T-cell (primary cell): ENCODE measurements around the gene U2AF1. TPM values are rescaled to one million over a fixed set of nuclear protein-coding genes. Genes with fewer than 3 reads are reported as not detected.
"Not testable (repeated sequence)": the region's sequence is repeated elsewhere in the genome, so short reads cannot be mapped to it uniquely, and the experiment has no call there.

Source experiments
- ATAC-seq, 4 experiments: fragments of 200-7000 bp in 3 of 4; fragments of 150-1000 bp in 1 of 4; cut with Tn5 transposase; replicated peaks in 1 of 4; 1 replicate in 3 of 4; 2 replicates in 1 of 4; pipeline ENCODE4 v1.10.0; 2021; ENCODE audit warnings: moderate library complexity in 3 of 4, mild to moderate bottlenecking in 2 of 4, moderate number of reproducible peaks in 1 of 4
- CTCF ChIA-PET, 2 donors: fragments of 300-600 bp; sonication (Branson Sonifier 250); formaldehyde crosslinking; loops; one replicate each; lab custom pipeline; 2022; ENCODE audit warnings: antibody characterized with exemption in 2 of 2; lab: Charles Lee
- POLR2A ChIA-PET, 2 donors: fragments of 300-600 bp; sonication (Branson Sonifier 250); formaldehyde crosslinking; loops; one replicate each; lab custom pipeline; 2022; ENCODE audit warnings: antibody characterized with exemption in 2 of 2; lab: Charles Lee
- DNase-seq, 35 experiments: peaks; one replicate each; pipeline versions ENCODE4 v3.0.0 to v3.0.0-alpha.2; 2013 to 2023
- H3K27ac ChIP-seq: one replicate; pipeline ENCODE4 v1.5.1; 2013; ENCODE audit warnings: low read length
- H3K27me3 ChIP-seq, 2 experiments: replicated peaks in 1 of 2; 1 replicate in 1 of 2; 2 replicates in 1 of 2; pipeline versions ENCODE4 v1.6.1 to v1.7.0; 2013; ENCODE audit warnings: low read length in 1 of 2, mixed read lengths in 1 of 2; ENCODE audit not compliant: control insufficient read depth in 2 of 2, insufficient read depth in 2 of 2; ENCODE audit errors: extremely low read depth in 1 of 2
- H3K36me3 ChIP-seq, 2 donors: 1 replicate in 1 of 2; 2 replicates in 1 of 2; pipeline versions ENCODE4 v1.6.1 to v1.7.0; 2013; ENCODE audit warnings: low read length in 1 of 2; ENCODE audit not compliant: control insufficient read depth in 2 of 2, insufficient read depth in 1 of 2; ENCODE audit errors: extremely low read depth in 1 of 2
- H3K4me1 ChIP-seq, 2 experiments: 1 replicate in 1 of 2; 2 replicates in 1 of 2; pipeline versions ENCODE4 v1.6.1 to v1.7.0; 2013; ENCODE audit warnings: low read length in 2 of 2, mixed read lengths in 1 of 2; ENCODE audit not compliant: insufficient read depth in 2 of 2, control insufficient read depth in 1 of 2; ENCODE audit errors: extremely low read depth in 1 of 2
- H3K4me3 ChIP-seq, 2 donors: 1 replicate in 1 of 2; 2 replicates in 1 of 2; pipeline versions ENCODE4 v1.5.1 to v1.7.0; 2013; ENCODE audit warnings: mild to moderate bottlenecking in 2 of 2, low read length in 1 of 2, moderate library complexity in 1 of 2; ENCODE audit not compliant: control insufficient read depth in 1 of 2; ENCODE audit errors: extremely low read depth in 1 of 2
- H3K9me3 ChIP-seq: 2 replicates; pipeline ENCODE4 v1.7.0; 2013
- H3K27ac Mint-ChIP-seq, 2 donors: one replicate each; pipeline ENCODE4 v1.8.0; 2020 to 2021; ENCODE audit warnings: mild to moderate bottlenecking in 2 of 2, mixed read lengths in 2 of 2
- H3K27me3 Mint-ChIP-seq, 2 donors: one replicate each; pipeline ENCODE4 v1.8.0; 2021 to 2022; ENCODE audit warnings: mixed read lengths in 2 of 2
- H3K36me3 Mint-ChIP-seq: one replicate; pipeline ENCODE4 v1.8.0; 2021; ENCODE audit warnings: mixed read lengths
- H3K4me1 Mint-ChIP-seq, 3 donors: one replicate each; pipeline ENCODE4 v1.8.0; 2020 to 2022; ENCODE audit warnings: mixed read lengths in 3 of 3, mild to moderate bottlenecking in 1 of 3
- H3K4me3 Mint-ChIP-seq, 3 donors: one replicate each; pipeline ENCODE4 v1.8.0; 2020 to 2022; ENCODE audit warnings: mild to moderate bottlenecking in 3 of 3, mixed read lengths in 3 of 3, moderate library complexity in 3 of 3
- H3K9me3 Mint-ChIP-seq, 3 donors: one replicate each; pipeline ENCODE4 v1.8.0; 2020 to 2022; ENCODE audit warnings: mixed read lengths in 3 of 3
- WGBS: methylation state at CpG from one replicate; pipeline ENCODE4 v1.1.5; 2013; ENCODE audit warnings: missing lambda C conversion rate; ENCODE audit not compliant: insufficient coverage; 5-methylcytosine and 5-hydroxymethylcytosine counted together
- total RNA-seq, 35 experiments: library from RNA in 6 of 35; stranded (reverse) in 6 of 35; fragments of 120-200 nt in 1 of 35; gene quantifications; one replicate each; pipeline versions ENCODE4 v1.2.1 to v1.2.4 and lab custom pipeline; 2013 to 2026

Gene U2AF1, protein sequence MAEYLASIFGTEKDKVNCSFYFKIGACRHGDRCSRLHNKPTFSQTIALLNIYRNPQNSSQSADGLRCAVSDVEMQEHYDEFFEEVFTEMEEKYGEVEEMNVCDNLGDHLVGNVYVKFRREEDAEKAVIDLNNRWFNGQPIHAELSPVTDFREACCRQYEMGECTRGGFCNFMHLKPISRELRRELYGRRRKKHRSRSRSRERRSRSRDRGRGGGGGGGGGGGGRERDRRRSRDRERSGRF
- total RNA-seq = 100 to 1,000 TPM in 2 of 5 donors, 10 to 100 TPM in 3; 15.5 to 239 (median 73.0) TPM
- total RNA-seq (2013) = 99.0 TPM
- total RNA-seq (lab: John Stamatoyannopoulos, UW) = 3.0 to 25.5 (median 8.7) reads per million in 29 experiments

DNA sequence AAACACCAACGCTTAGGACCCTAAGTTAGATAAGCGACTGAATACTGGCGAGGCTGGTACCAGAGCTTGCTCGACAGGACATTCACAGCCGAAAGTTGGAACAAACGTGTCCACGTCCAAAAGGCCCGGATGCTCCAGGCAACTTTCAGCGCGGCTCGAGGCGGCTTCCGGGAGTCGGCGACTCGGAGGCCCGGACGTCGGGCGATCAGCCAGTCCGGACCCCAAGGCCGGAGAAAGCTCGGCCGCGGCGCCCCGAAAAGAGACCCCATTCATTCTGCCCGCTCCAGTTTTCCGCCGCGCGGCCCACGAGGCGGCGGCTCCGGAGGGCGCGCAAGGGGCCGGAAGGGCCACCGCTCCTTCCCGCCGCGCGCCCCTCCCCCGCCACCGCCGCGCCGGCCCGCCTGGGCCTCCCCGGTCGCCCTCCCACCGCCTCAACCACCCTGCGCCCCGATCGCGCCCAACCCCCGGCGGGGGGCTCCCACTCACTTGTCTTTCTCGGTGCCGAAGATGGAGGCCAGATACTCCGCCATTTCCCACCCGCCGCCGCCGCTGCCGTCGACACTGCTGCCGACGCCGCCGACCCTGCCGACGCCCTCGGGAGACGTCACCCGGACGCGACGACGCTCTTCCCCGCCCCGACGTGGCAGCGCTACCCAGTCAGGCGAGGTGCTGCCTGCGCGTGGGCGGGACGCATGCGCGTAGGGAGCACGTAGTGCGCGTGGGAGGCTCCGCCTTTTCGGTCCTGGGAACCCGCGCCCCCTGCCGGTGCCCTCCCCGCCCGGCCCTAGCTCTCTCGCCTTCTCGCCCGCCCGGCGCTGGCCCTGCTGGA lies at the start of gene U2AF1:
U2AF1 (minus strand) TSS at position 606 of the 829 bp plus-strand sequence; CDS start at position 530, 76 bp downstream.
- H3K9me3 Mint-ChIP-seq, CTCF ChIA-PET, H3K4me1 Mint-ChIP-seq, POLR2A ChIA-PET, H3K36me3 Mint-ChIP-seq, H3K27ac Mint-ChIP-seq, H3K4me1 ChIP-seq, H3K9me3 ChIP-seq, H3K36me3 ChIP-seq, H3K27me3 ChIP-seq, H3K27me3 Mint-ChIP-seq: not testable (repeated sequence)
- ATAC-seq = peak; percentile 93 to 96 (median 94)
- H3K4me3 Mint-ChIP-seq = peak within 1 kb of the TSS in 1 of 3 donors; percentile 37
- H3K27ac ChIP-seq = peak within 1 kb of the TSS; percentile 70
- DNase-seq = peak in 23 of 35 experiments; percentile 47 to 83 (median 67)
- H3K4me3 ChIP-seq = peak within 1 kb of the TSS; percentile 47 to 59
- WGBS = 0% methylated on average over 3 of the region's 107 CpGs

DNA sequence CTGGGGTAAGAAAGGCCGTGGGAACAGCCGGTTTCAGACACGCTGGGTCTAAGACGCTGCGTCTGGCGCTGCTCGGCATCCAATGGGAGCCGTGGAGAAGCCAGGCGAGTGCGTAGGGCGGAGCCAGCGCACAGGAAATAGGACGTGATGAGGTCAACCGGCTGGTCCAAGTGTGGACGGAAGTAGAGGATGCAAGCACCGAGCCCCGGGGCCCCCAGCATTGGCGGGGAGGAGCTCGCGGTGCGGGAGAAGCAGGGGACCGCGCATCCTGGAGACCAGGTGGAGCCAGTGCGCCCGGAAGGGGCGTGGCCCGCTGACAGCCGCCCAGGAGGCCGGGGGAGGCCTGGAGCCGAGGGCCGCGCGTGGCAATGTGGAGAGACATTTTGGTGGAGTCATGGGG lies 46.2 kb upstream of the U2AF1 start:
- H3K27me3 ChIP-seq, H3K9me3 Mint-ChIP-seq, POLR2A ChIA-PET, H3K36me3 Mint-ChIP-seq, H3K27ac ChIP-seq, H3K36me3 ChIP-seq, H3K4me1 ChIP-seq, H3K27me3 Mint-ChIP-seq, CTCF ChIA-PET, H3K4me3 Mint-ChIP-seq, H3K4me1 Mint-ChIP-seq, H3K4me3 ChIP-seq, H3K27ac Mint-ChIP-seq, H3K9me3 ChIP-seq, DNase-seq: not testable (repeated sequence)
- WGBS = no CpG with 5 or more reads among the region's 33 CpGs
- ATAC-seq = peak in 1 of 4 experiments; percentile 55

DNA sequence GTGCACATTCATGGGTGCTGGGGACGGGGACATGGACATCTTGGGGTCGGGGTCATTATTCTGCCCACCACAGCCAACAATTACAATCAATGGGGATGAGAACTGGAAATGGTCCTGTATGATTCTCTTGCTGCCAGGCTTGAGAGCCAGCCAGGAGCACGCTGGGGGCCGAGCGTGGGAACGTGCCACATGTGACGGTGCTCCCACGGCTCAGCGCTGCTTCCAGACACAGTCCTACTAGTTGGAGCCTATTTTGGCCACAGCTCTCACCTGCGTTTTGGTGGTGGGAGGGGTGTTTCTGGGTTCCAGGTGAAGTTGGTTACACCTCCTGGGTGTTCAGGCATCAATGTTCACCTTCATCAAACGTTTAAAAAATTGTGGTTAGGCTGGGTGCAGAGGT lies 42.0 kb upstream of the U2AF1 start:
- H3K27me3 ChIP-seq, H3K36me3 ChIP-seq, CTCF ChIA-PET, H3K9me3 Mint-ChIP-seq, H3K4me1 Mint-ChIP-seq, POLR2A ChIA-PET, H3K27ac Mint-ChIP-seq, DNase-seq, H3K27me3 Mint-ChIP-seq, ATAC-seq, H3K4me3 ChIP-seq, H3K9me3 ChIP-seq, H3K27ac ChIP-seq, H3K4me1 ChIP-seq, H3K36me3 Mint-ChIP-seq, H3K4me3 Mint-ChIP-seq: not testable (repeated sequence)
- no CpG with 5 or more reads among the region's 11 CpGs for WGBS

GRCh38 chr21:43147999-43148398 lies 40.6 kb upstream of the U2AF1 start:
- WGBS = no CpG with 5 or more reads among the region's 7 CpGs
- POLR2A ChIA-PET, H3K4me3 ChIP-seq, H3K4me1 Mint-ChIP-seq, H3K9me3 Mint-ChIP-seq, H3K27ac Mint-ChIP-seq, H3K9me3 ChIP-seq, H3K27me3 Mint-ChIP-seq, ATAC-seq, H3K4me1 ChIP-seq, DNase-seq, H3K36me3 Mint-ChIP-seq, H3K36me3 ChIP-seq, H3K4me3 Mint-ChIP-seq, H3K27ac ChIP-seq, H3K27me3 ChIP-seq, CTCF ChIA-PET: not testable (repeated sequence)

DNA sequence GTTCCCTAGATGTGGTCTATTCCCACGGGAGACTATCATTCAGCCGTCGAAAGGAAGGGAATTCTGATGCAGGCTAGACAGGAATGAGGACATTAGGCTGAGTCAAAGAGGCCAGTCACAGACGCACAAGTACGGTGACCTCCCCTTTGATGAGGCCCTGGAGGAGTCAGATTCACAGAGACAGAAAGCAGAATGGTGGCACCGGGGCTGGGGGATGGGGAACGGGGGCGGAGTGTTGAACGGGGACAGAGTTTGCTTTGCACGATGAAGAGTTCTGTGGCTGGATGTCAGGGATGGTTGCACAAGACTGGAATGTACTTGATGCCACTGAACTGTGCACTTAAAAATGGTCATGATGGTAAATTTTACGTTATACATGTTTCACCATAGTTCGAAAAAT lies 39.3 kb upstream of the U2AF1 start:
- DNase-seq, H3K9me3 Mint-ChIP-seq, POLR2A ChIA-PET, H3K9me3 ChIP-seq, H3K4me1 ChIP-seq, H3K36me3 Mint-ChIP-seq, H3K4me3 Mint-ChIP-seq, H3K27me3 ChIP-seq, H3K4me1 Mint-ChIP-seq, CTCF ChIA-PET, H3K4me3 ChIP-seq, H3K27me3 Mint-ChIP-seq, H3K27ac ChIP-seq, H3K27ac Mint-ChIP-seq, H3K36me3 ChIP-seq, ATAC-seq: not testable (repeated sequence)
- WGBS = no CpG with 5 or more reads among the region's 12 CpGs

- CTCF ChIA-PET, H3K9me3 ChIP-seq, H3K27ac Mint-ChIP-seq, H3K4me1 ChIP-seq, H3K4me3 Mint-ChIP-seq, H3K9me3 Mint-ChIP-seq, H3K27me3 ChIP-seq, H3K4me1 Mint-ChIP-seq, POLR2A ChIA-PET, H3K27ac ChIP-seq, DNase-seq, H3K36me3 ChIP-seq, H3K36me3 Mint-ChIP-seq, H3K4me3 ChIP-seq, H3K27me3 Mint-ChIP-seq, ATAC-seq: not testable (repeated sequence)
- WGBS = no CpG with 5 or more reads among the region's 17 CpGs
Measured at GRCh38 chr21:43141407-43141806, 34.0 kb upstream of the U2AF1 start.
